HG02571 (cell line): ENCODE measurements around the gene ZNF692.
"Not testable (repeated sequence)": the region's sequence is repeated elsewhere in the genome, so short reads cannot be mapped to it uniquely, and the experiment has no call there.

Source experiments
- ATAC-seq: cut with Tn5 transposase; IDR thresholded peaks from one replicate; pipeline ENCODE4 v1.9.1; 2021; ENCODE audit warnings: mild to moderate bottlenecking, moderate library complexity; ENCODE audit not compliant: unreplicated experiment

Gene ZNF692

DNA sequence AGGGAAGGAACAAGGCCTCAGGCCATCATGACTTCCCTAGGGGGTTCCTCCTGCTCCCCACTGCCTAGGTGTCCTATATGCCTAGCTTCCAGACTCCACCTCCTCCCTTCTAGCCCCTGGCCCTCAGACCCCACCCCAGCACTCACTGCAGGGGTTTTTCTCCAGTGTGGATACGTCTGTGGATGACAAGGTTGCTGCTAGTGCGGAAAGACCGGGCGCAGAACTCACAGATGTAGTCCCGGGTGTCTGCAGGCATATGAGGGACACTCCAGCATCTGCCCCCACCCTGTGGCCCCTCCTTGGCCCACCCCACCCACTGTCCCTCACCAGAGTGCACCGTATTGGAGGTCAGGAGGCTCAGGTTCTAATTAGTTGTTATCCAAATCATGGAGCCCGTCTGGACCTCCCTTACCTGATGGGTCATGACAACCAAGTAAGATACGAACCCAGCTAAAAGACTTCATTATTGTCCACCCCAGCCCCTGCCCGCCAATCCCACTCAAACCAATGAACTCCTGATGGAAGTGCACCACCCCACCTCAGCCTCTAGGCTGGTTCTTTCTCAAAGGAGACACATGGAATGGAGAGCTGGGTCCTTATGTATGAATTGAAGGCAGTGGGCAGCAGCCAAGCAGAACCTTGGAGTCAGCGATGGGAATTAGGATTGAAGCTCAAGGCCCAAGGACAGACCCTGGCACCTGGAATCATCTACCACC lies 8.2 kb downstream of the ZNF692 start:
- no peak for ATAC-seq

DNA sequence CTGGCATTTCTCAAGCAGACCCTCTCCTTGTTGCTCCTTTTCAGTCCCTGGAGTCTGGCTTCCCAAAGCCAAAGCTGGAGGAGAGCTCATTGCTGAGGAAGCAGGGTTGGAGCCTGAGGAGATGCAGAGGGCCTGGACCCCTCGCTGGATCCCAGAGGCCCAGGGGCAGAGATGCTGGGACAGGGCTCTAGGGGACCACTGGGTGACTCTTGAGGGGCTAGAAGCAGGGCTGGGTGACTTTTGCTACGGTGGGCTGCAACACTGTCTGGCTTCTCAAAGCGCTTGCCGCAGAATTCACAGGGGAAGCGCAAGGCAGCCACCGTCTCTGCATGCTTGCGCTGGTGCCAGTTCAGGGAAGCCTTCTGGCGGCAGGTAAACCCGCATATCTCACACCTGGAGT lies 8.8 kb downstream of the ZNF692 start:
- no peak for ATAC-seq

DNA sequence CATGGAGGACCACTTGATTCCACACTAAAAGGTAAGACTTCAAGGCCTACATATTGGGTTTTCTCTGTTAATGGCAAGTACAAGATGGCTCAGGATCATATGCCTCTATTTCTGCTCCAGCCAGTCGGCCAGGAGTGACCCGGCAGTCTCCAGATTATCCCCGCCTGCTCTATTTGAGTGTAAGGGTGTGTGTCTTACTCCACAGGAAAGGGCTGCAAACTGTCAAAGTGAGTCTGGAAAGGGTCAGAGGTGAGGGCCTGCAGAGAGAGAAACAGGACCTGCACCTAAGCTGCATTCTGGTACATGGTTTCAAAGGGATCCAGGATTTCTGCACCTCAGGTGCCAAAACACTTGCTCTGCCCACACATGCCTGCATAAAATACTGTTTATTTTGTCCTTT lies 9.2 kb downstream of the ZNF692 start:
- ATAC-seq: no peak

DNA sequence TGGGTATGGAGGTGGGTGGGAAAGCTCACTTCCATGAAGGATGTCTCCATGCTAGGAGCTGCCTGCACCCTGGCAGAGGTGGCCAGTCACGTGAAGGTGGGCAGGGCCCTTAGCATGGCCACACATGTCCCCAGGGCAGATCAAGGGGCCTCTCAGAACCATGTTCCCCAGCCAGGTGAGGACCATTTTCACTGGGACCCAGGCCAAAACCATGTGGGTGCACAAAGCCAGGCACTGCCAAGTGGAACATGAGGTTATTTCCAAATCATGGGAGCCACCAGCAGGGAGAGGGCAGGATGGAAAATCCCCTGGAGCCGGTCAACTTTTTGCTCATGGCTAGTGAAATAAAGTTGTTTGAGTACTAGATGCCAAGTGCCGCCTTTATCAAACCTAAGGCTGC lies 9.7 kb downstream of the ZNF692 start:
- ATAC-seq: no peak

DNA sequence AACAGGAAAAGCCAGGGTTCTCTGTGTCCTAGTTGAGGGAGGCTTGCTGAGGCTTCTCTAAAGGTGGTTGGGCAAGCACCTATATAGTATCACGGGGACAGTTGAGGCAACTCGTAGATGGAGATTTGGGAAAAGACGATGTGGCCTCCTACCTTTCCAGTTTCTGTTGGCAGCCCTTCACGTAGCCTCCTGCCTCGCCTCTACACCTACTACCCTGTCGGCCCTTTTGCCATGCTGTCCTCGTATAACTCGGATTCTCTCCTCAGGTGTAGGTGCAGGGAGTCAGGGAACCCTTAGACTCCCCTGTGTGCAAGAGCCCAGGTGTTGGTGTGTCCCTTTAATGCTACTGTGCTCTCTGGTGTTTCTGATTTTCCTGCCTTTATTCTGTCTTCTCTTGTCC lies 10.3 kb downstream of the ZNF692 start:
- ATAC-seq: no peak

DNA sequence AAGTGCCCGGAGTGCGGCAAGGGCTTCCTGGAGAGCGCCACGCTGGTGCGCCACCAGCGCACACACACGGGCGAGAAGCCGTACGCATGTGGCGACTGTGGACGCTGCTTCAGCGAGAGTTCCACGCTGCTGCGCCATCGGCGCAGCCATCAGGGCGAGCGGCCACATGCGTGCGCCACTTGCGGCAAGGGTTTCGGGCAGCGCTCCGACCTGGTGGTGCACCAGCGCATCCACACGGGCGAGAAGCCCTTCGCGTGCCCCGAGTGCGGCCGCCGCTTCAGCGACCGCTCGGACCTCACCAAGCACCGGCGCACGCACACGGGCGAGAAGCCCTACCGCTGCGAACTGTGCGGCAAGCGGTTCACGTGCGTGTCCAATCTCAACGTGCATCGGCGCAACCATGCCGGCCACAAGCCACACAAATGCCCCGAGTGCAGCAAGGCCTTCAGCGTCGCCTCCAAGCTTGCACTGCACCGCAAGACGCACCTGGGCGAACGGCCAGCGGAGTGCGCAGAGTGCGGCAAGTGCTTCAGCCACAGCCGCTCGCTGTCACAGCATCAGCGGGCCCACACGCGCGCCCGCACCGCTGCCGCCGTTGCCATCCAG lies 10.8 kb downstream of the ZNF692 start:
- no peak for ATAC-seq

DNA sequence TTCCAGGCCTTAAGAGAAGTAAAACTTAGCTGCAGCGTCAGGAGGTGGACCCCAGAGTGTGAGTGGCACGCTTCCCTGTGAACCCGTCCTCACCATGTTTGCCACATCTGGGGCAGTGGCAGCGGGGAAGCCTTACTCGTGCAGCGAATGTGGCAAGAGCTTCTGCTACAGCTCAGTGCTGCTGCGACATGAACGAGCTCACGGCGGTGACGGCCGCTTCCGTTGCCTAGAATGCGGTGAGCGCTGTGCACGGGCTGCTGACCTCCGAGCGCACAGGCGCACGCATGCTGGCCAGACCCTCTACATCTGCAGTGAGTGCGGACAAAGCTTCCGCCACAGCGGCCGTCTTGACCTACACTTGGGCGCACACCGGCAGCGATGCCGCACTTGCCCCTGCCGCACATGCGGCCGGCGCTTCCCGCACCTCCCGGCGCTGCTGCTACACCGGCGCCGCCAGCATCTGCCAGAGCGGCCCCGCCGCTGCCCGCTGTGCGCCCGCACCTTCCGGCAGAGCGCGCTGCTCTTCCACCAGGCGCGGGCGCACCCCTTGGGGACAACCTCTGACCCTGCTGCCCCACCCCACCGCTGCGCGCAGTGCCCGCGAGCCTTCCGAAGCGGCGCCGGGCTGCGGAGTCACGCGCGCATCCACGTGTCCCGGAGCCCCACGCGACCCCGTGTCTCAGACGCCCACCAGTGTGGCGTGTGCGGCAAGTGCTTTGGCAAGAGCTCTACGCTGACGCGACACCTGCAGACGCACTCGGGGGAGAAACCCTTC lies 11.5 kb downstream of the ZNF692 start:
- ATAC-seq: no peak

DNA sequence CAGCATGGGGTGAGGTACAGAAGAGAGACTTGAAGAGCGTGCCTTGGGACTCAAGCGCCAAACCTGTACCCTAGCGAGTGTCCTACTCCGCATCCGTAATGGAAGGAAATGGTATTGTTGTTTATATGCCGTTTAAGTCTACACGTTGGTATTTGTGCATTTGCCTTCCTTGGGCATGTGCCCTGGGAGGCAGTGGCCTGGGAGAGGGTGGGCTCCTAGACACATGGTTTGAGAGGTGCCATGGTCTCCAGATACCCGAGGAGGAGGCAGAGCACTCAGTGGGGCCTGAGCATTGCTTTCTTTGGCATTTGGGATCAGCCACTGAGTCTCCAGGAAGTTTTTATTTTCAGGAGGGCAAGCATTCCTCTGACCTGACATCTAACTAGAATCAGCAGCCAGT lies 14.4 kb downstream of the ZNF692 start:
- no peak for ATAC-seq

DNA sequence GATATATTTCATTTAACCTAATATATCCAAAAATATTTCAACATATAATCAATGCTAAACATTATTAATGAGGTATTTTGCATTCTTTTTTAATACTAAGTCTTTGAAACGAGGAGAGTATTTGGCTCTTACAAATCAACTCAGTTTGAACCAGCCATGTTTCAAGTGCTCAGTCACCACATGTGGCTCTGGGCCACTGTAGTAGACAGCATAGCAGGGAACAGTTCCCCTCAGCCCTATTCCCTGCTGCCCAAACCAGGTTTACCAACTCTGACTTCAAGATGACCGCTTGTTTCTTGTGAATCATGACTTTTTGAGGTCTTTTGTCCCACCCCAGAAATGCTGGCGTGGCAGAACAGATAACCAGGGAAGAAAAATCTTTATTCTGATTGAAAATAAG lies 15.2 kb downstream of the ZNF692 start:
- ATAC-seq: no peak

DNA sequence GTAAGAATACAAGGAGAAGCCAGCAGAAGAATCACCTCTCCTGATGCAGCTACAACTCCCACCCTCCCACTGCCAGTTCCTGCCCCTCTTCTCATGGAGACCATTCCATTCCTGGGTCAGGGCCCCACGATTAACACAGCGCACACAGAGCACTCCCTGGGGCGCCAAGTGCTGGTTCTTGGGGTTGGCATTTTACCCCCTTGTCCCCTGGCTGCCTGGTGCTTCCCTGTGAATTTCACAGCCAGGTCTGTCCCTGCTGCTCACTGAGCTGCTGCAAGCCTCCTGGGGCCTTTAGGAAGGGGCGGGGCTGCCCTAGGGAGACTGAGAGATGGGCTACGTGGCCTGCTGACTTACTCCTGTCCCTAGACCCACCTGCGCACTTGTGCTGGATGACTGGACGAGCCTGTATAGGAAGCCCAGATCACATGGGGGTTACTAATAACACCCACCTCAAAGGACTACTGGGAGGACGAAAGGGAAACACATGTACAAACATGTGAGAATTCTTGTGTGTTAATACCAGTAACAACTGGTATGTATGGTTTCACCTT lies 16.0 kb downstream of the ZNF692 start:
- ATAC-seq: no peak

DNA sequence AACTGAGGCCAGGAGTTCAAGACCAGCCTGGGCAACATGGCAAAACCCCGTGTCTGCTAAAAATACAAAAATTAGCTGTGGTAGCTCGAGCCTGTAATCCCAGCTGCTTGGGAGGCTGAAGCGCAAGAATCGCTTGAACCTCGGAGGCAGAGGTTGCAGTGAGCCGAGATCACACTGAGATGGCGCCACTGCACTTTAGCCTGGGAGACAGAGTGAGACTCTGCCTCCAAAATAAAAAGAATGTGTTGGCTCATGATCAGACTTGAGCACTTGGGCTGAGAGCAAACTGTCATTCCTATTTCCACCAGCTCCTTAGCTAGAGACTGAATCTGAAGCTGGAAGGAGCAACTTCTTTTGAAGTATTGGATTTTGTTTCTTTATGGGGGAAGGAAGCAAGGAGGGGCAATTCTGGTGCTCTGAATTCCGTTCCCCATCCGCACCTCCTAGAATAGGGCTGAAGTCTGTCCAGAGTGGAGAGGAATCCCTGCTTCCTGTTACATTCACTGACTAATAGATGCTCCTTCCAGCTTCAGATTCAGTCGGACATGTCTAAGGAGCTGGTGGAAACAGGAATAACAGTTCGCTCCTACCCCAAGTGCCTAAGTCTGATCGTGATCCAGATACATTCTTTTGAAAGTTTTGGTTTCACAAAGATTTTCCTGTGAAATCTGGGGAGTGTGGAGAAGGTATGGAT lies 17.0 kb downstream of the ZNF692 start:
- no peak for ATAC-seq

DNA sequence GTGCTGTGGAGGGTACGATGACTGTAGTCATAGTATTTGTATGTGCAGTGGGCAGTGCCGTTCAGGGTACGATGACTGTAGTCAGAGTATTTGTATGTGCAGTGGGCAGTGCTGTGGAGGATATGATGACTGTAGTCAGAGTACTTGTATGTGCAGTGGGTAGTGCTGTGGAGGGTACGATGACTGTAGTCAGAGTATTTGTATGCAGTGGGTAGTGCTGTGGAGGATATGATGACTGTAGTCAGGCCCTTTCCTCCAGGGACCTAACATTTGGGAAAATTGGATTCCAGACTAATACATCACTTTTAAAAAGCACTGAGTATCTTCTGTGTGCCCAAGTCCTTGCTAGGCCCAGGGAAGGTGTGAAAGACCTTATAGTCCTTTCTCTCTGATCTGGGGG lies 17.9 kb downstream of the ZNF692 start:
- ATAC-seq: no peak

DNA sequence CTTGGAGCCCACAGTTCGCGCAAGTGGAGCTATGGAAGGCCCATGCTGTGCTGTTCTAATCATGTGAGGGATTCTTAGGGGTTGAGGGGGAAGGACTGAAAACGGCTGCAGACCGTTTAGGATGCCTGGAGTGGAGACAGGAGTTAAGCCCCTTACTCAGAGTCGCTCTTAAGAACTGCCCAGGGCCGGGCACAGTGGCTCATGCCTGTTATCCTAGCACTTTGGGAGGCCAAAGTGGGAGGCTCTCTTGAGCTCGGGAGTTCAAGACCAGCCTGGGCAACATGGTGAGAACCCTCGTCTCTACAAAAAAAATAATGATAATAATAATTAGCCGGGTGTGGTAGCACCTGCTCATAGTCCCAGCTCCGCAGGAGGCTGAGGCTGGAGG lies 19.7 kb downstream of the ZNF692 start:
- no peak for ATAC-seq

DNA sequence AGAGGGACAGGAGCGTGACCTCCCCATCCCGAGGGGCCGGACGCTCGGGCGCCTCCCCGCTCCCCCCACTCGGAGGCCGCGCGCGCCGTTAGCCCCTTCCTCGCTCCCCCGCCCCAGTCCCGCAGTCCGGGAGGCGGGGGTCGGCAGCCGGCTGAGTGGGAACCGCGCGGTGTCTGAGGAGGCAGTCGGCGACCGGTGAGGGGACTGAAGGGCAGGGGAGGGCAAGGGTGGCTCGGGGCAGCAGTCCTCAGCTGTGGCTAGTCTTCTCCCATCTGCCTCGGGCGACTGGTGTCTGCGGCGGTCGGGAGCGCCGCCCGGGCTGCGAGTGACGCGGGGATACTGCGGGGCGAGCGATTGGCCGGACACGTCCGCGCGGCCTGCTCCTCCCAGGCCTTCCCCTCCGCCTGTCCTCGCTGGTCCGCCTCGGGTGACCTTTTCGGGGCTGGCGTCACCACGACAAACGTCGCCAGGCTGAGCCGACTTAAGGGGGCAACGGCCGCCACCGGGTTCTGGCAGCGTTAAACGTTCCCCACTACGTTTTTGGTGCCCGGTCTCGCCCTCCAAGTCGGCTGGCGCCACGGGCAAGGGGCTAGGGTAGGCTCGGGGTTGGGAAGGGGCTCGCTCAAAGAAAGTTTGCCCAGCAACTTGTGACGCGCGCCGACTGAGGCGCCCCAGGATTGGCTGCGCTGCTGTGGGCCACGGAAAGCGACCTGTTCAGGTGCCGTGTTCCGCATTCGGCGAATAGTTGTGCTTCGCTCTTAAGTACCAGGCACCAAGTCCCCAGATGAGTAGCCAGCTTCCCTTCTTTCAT lies 20.3 kb downstream of the ZNF692 start:
- peak; percentile 65 for ATAC-seq

DNA sequence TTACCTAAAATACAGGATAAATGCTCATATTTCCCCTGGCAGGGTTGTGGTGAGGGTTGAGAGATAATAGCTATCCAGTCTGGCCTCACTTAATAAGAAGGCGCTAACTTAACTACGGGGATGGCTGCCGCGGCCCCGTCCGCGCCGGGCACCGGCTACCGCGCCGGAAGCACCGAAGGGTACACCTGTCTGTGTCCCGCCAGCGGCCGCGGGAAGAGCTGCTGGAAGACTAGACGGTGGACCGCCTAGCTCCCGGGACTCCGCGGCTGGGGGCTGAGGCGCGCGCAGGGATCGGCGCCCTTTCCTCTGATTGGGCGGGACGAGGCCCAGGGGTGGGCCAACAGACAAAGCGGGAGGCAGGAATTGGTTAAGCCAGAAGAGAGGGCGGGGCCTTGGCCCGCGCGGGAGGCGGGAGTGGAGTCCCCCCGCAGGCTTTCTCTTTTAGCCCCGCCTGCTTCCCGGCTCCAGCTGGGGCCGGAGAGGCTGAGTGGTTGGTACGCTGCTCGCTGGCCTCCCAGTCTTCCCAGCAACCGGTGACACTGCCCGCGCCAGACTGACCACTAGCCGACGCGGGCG lies 21.0 kb downstream of the ZNF692 start, which contains the start of gene ZNF672:
Gene ZNF672, plus strand, starts transcription at position 444 of the 576 bp plus-strand sequence. CDS start 9,051 bp downstream, outside the sequence.
- ATAC-seq: peak; percentile 83

DNA sequence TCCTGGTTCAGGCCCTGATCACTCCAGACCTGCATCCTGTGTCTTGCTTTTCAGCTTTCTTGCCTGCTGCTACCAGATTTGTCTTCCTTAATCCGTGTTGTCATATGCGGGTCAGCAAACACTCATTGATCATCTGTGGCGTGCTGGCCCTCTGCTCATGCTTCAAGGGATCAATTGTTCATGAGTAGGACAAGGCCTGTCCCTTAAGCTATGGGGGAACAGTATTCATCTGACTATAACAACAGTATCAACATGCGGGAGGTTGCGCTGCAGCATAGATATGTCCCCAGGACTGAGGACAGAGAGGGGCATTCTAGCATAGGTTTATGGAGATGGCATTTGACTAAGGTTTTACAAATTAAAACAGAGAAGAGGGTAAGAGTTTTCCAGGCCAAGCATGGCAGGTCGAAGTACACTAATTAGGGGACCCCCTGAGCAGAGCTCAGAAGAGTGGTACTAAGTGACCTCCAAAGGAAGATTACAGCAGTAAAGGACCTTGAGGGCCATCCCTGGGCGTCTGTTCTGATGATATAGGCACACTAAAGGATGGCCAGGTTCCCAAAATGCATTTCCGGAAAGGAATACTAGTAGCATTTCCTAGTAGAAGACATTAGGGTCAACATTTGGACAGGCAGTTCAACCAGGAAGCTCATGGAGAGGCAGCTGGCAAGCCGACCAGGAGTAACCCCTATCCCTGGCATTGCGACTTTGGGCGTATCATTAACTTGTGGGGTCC lies 21.7 kb downstream of the ZNF692 start:
- no peak for ATAC-seq

DNA sequence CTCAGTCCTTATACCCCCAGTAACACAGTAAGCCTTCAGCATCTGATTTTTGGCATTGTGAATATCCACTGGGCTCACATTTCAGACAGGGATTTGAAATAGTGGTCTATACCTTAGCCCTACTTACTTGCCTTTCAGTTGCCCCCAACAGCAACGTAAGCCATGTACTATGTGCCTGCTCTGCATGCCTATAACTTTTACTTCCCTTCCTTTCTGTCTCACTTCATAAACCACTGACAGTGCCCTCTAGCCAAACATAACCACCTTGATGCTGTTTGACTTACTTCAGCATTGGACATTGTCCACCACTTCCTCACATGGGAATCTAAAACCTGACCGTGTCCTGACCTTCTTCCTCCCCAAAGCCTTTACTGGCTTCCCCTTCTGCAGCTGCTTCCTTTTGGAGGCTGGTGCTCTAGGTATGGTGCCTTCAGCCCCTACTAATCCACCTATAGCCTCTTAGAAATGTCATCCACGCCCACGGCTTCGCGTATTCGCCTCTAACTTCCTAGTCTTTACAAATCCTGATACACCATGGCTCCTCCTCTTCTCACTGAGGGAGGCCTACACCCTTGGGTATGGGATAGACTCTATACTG lies 24.4 kb downstream of the ZNF692 start:
- ATAC-seq: no peak

DNA sequence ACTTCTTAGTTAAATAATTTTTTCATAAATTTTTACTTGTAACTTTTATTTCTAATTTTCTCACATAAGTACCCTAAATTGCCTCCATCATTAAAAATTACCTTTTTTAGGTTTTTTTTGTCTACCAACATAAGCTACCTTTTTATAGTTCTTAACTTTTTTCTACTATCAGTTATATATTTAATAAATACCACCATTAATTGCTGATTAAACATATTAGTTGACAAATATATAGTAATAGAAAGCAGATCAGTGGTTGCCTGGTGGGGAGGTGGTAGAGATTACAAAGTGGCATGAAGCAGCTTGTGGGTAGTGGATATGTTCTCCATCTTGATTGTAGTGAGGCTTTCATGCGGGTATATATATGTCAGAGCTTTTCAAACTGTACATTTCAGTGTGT lies 27.0 kb downstream of the ZNF692 start:
- no peak for ATAC-seq

DNA sequence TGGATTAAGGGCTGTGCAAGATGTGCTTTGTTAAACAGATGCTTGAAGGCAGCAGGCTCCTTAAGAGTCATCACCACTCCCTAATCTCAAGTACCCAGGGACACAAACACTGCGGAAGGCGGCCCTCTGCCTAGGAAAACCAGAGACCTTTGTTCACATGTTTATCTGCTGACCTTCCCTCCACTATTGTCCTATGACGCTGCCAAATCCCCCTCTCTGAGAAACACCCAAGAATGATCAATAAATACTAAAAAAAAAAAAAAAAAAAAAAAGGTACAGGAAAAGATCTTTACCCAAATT lies 28.2 kb downstream of the ZNF692 start:
- not testable (repeated sequence) for ATAC-seq
